Stimulated activated CD8-positive, alpha-beta memory T cell treated with anti-CD3 and anti-CD28 coated beads, Interleukin-7, amount 100 ng/mL, for 24 hours (primary cell): ENCODE data around the gene COL18A1.
"Not testable (repeated sequence)": the region's sequence is repeated elsewhere in the genome, so short reads cannot be mapped to it uniquely, and the experiment has no call there.

Source experiments
- DNase-seq: peaks from one replicate; pipeline ENCODE4 v3.0.0-alpha.2; 2020; ENCODE audit warnings: low read depth

COL18A1 gene

DNA sequence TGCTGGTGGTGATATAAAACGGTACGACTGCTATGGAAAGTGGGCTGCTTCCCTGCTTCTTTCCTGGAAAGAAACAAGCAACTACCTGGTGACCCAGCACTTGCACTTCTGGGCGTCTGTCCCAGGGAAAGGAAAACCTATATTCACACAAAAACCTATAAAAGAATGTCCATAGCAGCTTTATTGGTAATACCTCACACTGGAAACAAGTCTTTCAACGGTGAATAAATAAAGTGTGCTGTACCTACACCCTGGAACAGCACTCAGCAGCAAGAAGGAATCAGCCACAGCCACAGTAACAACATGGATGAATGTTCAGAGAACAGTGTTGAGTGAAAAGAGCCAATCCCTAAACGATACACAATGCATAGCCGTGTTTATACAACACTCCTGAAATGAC, 117.4 kb downstream of the COL18A1 start:
- no peak for DNase-seq

DNA sequence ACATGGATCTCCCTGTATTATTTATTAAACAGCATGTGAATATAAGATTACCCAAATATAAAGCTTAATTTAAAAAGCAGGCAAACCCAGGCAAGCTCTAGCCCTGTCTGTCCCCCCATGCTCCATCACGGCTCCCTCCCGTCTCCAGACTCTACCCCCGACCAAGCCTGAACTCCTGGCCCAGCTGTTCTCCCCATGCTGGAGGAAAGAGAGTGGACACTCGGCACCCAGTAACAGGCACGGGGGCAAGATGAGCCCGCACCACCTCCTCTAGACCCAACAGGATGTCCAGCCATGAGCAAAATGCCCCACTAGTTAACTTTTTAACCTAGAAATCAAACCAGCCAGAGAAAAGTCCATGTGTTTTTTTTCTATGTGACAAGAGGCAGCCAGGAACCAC, 118.0 kb downstream of the COL18A1 start:
- no peak for DNase-seq

DNA sequence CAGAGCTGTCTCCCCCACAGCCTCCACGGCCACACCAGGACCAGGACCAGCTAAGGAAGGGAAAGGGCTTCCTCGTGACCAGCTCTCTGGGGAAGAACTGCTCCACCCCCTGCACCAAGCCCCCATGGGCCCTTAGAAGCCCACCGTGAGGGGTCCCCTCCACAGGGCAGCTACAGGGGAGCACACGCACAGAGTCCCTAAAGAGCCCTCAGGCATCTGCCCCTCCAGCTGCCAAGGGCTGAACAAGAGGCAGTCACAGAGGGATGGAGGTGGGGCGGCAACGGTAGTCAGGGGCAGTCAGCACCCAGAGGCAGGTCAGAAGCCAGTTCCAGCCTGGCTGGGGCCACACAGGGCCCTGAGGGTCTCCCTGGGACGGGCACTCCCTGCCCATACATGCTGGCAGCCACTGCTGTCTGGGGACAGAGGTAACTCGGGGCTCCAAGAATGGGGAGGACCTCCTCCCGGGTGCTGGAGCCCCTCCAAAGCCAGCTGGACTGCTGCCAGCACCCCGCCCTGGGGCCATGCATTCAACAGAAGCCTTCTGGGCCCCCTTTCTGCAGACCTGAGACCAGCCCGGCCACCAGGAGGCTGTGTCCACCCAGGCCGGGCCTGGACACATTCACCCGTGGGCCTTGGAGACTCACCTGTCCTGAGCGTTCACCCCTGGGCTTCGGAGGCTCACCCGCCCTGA, 118.6 kb downstream of the COL18A1 start:
- no peak for DNase-seq

DNA sequence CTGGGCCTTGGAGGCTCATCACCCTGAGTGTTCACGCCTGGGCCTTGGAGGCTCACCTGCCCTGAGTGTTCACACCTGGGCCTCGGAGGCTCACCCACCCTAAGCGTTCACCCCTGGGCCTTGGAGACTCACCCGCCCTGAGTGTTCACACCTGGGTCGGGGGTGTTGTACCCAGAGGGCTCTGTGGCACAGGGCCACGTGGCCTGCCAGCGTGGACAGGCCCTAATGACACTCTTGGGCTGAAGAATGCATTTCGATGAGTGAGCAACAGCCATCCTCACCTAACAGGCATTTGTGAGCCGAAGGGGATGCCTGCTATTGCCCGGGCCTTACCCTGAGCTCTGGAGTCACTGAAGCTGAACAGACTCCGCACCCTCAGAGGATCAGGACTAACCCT, 119.8 kb downstream of the COL18A1 start:
- no peak for DNase-seq

DNA sequence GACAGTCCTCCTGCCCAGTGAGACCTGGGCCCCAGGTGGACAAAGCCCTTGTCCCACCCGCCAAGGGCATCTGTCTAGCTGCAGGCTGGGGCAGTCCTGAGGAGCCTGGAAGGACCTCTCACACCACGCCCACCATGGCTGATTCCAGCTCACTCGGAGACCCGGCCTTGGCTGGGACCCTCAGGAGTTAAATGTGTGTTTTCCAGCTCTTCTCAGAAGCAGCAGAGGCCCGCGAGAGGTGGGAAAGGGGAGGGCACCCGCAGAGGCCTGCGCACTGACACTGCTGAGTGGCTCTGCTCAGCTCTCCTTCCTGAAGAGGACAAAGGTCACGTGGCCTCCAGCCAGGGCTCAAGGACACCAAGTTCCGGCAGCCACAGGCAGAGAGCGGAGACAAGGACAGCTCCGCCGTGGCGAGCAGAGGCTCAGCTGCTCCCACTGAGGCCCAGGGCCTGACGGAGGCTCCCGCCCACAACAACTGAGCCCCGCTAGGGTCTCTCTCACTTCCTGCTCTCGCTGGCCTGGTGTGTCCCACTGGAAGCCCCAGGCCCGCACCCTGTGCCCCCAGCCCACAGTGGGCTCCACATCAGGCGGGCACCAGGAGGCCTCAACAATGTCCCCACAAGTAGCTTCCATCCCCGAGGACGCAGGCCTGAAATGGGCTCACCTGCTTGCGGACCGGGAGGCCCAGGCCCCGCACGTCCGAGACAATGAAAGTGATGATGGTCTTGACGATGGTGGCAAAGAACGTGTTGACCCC, 120.4 kb downstream of the COL18A1 start:
- DNase-seq = no peak

DNA sequence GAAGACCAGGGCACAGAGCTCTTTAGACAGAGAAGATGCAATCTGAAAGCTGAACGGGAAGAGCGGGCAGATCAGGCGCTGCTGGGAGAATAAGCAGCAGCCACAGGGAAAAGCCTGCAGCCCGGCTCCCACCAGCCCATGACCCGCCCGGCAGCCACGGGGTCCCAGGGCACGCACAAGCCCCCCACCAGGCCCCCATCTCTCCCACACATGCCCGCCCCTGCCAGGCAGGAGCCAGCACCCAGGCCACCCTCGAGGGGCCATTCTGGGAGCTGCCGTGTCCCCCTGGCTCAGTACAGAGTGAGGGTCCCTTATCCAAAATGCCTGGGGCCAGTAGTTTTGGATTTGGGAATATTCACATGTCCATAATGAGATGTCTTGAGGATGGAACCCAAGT, 120.9 kb downstream of the COL18A1 start:
- DNase-seq = no peak

GRCh38 chr21:45527151-45527999, 122.4 kb downstream of the COL18A1 start:
- not testable (repeated sequence) for DNase-seq

GRCh38 chr21:45528028-45528705, 123.2 kb downstream of the COL18A1 start:
- DNase-seq = no peak

DNA sequence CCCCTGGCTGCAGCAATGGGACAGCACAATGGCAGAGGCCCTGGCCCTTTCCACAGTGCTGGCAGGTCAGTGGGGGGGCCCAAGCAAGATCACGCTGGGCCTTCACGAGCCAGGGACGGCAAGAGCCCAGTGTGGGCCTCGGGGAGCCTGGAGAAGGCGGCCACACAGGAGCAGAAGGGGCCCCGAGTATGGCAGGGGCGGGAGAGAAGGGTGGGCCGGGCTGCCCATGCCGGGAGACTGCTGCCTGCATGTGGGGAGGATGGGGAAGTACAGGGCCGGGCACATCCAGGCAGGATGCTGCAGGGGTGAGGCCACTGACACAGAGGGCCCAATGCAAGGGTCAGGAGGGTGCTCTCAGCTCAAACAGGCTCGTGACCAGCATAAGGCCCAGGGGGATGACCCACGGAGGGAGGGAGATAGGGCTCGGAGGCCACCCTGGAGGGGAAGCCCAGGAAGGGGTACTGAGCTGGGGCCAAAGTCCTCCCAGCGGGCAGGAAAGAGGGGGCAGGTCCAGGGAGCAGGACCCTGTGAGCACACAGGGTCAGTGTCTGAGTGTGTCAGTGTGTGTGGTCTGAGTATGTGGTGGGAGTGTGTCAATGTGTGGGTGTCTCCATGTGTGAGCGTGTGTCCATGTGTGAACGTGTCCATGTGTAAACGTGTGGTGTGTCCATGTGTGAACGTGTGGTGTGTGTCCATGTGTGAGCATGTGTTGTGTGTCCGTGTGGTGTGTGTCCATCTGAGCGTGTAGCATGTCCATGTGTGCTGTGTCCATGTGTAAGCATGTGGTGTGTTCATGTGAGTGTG, 124.2 kb downstream of the COL18A1 start:
- no peak for DNase-seq

DNA sequence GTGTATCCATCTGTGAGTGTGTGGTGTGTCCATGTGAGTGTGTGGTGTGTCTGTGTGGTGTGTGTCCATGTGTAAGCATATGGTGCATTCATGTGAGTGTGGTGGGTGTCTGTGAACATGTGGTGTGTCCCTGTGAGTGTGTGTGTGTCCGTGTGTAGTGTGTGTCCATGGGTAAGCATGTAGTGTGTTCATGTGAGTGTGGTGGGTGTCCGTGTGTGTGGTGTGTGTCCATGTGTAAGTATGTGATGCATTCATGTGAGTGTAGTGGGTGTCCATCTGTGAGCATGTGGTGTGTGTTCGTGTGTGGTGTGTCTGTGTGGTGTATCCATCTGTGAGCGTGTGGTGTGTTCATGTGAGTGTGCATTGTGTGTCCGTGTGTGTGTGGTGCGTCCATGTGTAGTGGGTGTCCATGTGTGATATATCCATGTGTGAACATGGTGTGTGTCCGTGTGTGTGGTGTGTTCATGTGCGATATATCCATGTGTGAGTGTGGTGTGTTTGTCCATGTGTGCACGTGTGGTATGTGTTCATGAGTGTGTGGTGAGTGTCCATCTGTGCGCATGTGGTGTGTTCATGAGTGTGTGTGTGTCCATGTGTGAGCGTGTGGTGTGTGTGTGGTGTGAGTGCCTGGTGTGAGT, 124.9 kb downstream of the COL18A1 start:
- DNase-seq = no peak

- no peak for DNase-seq
These were observed 125.6 kb downstream of the COL18A1 start for GRCh38 chr21:45530423-45531113.

- not testable (repeated sequence) for DNase-seq
These were observed 126.1 kb downstream of the COL18A1 start for GRCh38 chr21:45531114-45531392.

DNA sequence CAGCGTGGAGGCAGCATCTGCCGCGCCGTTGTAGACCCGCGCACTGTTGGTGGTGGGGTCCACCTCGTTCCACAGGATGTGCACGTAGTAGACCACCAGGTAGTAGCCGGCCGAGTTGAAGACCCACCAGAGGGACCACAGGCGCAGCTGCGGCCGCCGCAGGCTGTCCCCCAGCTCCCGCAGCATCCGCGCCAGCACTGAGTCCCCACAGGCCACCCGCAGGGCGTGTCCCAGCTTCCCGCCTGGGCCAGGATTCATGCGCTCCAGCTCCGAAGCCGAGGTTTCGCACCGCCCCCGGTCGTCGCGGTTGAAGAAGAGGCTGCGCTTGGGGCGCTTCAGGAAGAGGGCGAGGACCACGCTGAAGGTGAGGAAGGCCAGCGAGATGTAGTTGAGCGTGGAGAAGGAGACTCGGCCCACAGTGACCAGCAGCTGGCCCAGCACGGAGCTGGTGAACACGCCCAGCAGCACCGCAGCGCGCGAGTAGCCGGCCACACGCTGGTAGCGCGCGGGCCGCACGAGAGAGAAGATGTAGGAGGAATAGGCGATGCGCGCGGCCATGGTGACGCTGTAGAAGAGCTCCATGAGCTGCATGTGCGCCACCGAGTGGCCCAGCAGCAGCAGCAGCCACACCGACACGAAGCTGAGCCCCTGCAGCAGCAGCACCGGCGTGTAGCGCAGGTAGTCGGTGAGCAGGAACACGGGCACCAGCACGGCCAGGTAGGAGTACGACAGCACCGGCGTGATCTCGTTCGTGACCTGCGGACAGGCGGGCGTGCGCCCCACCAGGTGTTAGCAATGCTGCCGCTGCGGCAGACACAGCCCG, 126.6 kb downstream of the COL18A1 start:
- no peak for DNase-seq

DNA sequence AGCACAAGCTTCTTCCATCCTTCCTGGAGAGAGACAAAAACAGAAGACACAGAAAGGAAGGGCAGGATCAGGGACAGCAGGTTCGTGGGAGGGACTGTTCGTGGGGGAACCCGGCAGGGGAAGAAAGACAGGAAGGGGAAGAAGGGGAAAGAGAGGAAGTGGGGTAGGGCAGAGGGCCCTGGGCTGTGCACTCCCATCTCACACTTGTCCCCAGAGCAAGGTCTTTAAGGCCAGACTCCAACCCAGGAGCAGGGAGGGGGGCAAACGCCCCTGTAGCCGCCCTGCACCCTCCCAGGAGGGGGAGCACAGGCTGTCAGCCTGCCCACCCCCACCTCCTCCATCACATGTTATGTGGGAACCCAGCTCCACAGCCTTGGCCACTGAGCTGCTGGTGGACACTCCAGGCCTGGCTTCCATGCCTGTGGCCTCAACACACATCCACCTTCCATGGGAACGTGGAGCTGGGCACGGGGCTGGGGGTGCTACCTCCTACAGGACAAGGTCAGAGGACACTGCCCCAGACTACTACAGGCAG, 127.9 kb downstream of the COL18A1 start:
- no peak for DNase-seq

DNA sequence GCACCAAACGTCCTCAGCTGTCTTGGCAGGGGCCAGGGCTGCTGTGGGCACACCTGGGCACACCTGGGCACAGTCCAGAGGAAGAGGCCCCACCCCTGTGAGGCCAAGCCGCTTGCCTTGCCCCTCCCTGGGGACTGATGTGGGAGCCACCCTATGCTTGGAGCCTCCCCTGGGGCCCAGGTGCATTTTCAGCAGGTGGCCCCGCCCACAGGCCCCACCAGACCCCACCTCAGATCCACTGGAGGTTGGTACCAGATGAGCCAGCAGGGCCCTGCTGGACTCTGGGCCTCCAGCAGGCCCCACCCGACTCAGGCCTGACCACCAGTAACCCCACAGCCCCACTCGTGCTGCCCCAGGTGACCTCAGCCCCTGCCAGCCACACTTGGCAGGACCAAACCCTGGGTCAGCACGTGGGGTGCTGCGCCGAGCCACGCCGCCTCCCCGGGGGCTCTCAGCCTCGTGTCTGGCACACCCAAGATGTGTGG, 128.4 kb downstream of the COL18A1 start:
- DNase-seq = no peak

DNA sequence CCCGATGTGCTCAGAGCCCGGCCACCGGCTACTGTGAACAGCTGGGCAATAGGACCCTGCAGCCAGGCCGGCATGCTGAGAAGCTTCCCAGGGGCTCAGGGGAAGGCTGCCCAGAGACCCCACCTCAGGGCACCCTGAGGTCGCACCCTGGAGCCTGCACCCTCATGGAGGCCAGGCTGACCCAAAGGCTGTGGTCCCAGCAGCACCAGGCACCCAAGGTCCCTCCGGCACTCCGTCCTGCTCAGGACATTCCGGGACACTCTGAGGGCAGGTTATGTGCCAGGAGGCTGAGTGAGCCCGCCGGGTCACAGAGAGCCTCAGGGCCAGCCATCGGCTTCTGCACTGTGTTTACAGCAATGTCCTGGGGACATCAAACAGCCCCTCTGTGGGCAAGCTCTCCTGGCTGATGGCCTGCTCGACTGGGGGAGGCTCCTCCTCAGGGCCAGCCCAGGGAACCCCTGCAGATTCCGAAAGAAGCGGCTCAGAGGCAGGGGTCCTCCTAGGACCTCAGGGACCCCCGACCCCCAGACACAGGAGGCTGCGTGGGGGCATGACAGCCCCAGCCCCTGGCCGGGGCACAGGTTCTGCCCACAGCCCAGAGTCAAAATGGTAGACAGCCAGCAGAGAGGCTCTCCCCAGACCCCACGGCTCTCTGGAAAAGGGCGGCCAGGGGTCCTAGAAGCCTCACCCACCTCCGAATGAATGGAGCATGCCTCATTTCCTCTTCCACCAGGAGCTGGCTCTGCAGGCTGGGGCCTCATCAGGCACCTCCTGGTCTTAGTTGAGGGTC, 129.1 kb downstream of the COL18A1 start:
- no peak for DNase-seq

- no peak for DNase-seq
These were observed 129.8 kb downstream of the COL18A1 start for GRCh38 chr21:45534636-45535331.
